Stimulated activated CD4-positive, alpha-beta T cell treated with anti-CD3 and anti-CD28 coated beads, TNF-alpha, amount 100 ng/mL, for 24 hours (primary cell): Measurements from ENCODE around the gene SIX2.
A peak's percentile ranks its signal among the peaks of the same experiment; 100 is the strongest.

Experiments used
- DNase-seq, 3 experiments: peaks; one replicate each; pipeline ENCODE4 v3.0.0-alpha.2; 2020; ENCODE audit warnings: low read depth in 3 of 3

The SIX2 gene

GRCh38 chr2:45018023-45018422, 8.8 kb upstream of the SIX2 start:
- no peak for DNase-seq

- DNase-seq, result no peak
Measured at GRCh38 chr2:45014831-45015230, 5.6 kb upstream of the SIX2 start.

- DNase-seq, result peak in 1 of 3 experiments; percentile 44
Measured at GRCh38 chr2:45014016-45014702, 4.9 kb upstream of the SIX2 start.

GRCh38 chr2:45013229-45014015, 4.2 kb upstream of the SIX2 start:
- no peak for DNase-seq

GRCh38 chr2:45012733-45013132, 3.5 kb upstream of the SIX2 start:
- DNase-seq, result no peak

GRCh38 chr2:45011621-45012602, 2.7 kb upstream of the SIX2 start:
- no peak for DNase-seq

GRCh38 chr2:45011121-45011520, 1.9 kb upstream of the SIX2 start:
- DNase-seq, result no peak

- no peak for DNase-seq
Measured at GRCh38 chr2:45010702-45011012, 1.4 kb upstream of the SIX2 start.

- DNase-seq, result no peak
Measured at GRCh38 chr2:45009928-45010701, 863 bp upstream of the SIX2 start.

GRCh38 chr2:45008296-45009129, 739 bp downstream of the SIX2 start:
- no peak for DNase-seq

GRCh38 chr2:45007961-45008295, 1.3 kb downstream of the SIX2 start:
- no peak for DNase-seq

GRCh38 chr2:45006942-45007287, 2.3 kb downstream of the SIX2 start:
- no peak for DNase-seq

- DNase-seq, result no peak
Measured at GRCh38 chr2:45006041-45006941, 3.0 kb downstream of the SIX2 start.

- no peak for DNase-seq
Measured at GRCh38 chr2:45005261-45006002, 3.8 kb downstream of the SIX2 start.

GRCh38 chr2:45004562-45005191, 4.6 kb downstream of the SIX2 start:
- DNase-seq, result no peak

- no peak for DNase-seq
Measured at GRCh38 chr2:45003579-45004551, 5.4 kb downstream of the SIX2 start.

- no peak for DNase-seq
Measured at GRCh38 chr2:45002686-45003085, 6.6 kb downstream of the SIX2 start.
